Progenitor cell of endocrine pancreas (in vitro differentiated cells): Measurements from ENCODE around the gene ZFP1. TPM values are rescaled to one million over a fixed set of nuclear protein-coding genes. Genes with fewer than 3 reads are reported as not detected.
"Not testable (repeated sequence)": the region's sequence is repeated elsewhere in the genome, so short reads cannot be mapped to it uniquely, and the experiment has no call there.

ENCODE experiments used
- DNase-seq: peaks from one replicate; pipeline ENCODE4 v3.0.0; 2021; ENCODE audit warnings: low spot score; ENCODE audit not compliant: unreplicated experiment
- H3K27ac Mint-ChIP-seq: 2 replicates; pipeline ENCODE4 v1.8.0; 2021; ENCODE audit warnings: mild to moderate bottlenecking, moderate library complexity, mixed read lengths
- H3K27me3 Mint-ChIP-seq: 2 replicates; pipeline ENCODE4 v1.8.0; 2021; ENCODE audit warnings: mixed read lengths
- H3K36me3 Mint-ChIP-seq: 2 replicates; pipeline ENCODE4 v1.8.0; 2022; ENCODE audit warnings: mixed read lengths; ENCODE audit not compliant: insufficient read depth
- H3K4me1 Mint-ChIP-seq: 2 replicates; pipeline ENCODE4 v1.8.0; 2021; ENCODE audit warnings: low read depth, mixed read lengths
- H3K4me3 Mint-ChIP-seq: 2 replicates; pipeline ENCODE4 v1.8.0; 2021; ENCODE audit warnings: low read depth, mild to moderate bottlenecking, moderate library complexity, mixed read lengths
- H3K9me3 Mint-ChIP-seq: 2 replicates; pipeline ENCODE4 v1.8.0; 2021; ENCODE audit warnings: low read depth, mixed read lengths
- CTCF ChIP-seq: fragments of 200-600 bp; sonication (generic); IDR thresholded peaks from one replicate; pipeline ENCODE4 v1.5.0; 2021; ENCODE audit warnings: antibody characterized with exemption, mild to moderate bottlenecking; ENCODE audit not compliant: unreplicated experiment
- total RNA-seq: library from RNA; stranded (reverse); gene quantifications from 2 replicates; pipeline ENCODE4 v1.2.1, GENCODE V29; 2021

Gene ZFP1
- total RNA-seq, 1 donor from 2014 or later, result 17.5 TPM

- Mint-ChIP-seq H3K27ac (no peak overlapping the region), H3K27me3 (peaks cover 17% of the 10 kb centered on the region), H3K4me1 (no peaks in the 10 kb centered on the region), H3K9me3 (no peaks in the 10 kb centered on the region), H3K36me3 (no peaks in the 10 kb centered on the region), H3K4me3 (no peak overlapping the region)
- DNase-seq, result no peak
- no peak for TF ChIP-seq CTCF
Observed at GRCh38 chr16:75202069-75202590, 53.8 kb downstream of the ZFP1 start.

GRCh38 chr16:75203096-75203495, 54.8 kb downstream of the ZFP1 start:
- no peak for TF ChIP-seq CTCF
- peaks cover 11% of the 10 kb centered on the region for H3K27me3 Mint-ChIP-seq

GRCh38 chr16:75203667-75204409, 55.5 kb downstream of the ZFP1 start:
- no peaks in the 10 kb centered on the region for H3K9me3 Mint-ChIP-seq
- no peaks in the 10 kb centered on the region for H3K4me1 Mint-ChIP-seq
- no peak for DNase-seq
- peaks cover 7% of the 10 kb centered on the region for H3K27me3 Mint-ChIP-seq
- H3K36me3 Mint-ChIP-seq, result no peaks in the 10 kb centered on the region
- no peak overlapping the region for H3K27ac Mint-ChIP-seq
- no peak overlapping the region for H3K4me3 Mint-ChIP-seq
- TF ChIP-seq CTCF, result no peak

More at GRCh38 chr16:75203096-75203495, 54.8 kb downstream of the ZFP1 start:
- Mint-ChIP-seq H3K4me3 (no peak overlapping the region), H3K4me1 (no peaks in the 10 kb centered on the region), H3K27ac (no peak overlapping the region), H3K36me3 (no peaks in the 10 kb centered on the region), H3K9me3 (no peaks in the 10 kb centered on the region)
- no peak for DNase-seq

GRCh38 chr16:75204410-75204758, 56.1 kb downstream of the ZFP1 start:
- Mint-ChIP-seq H3K27ac (no peak overlapping the region), H3K4me1 (no peaks in the 10 kb centered on the region), H3K27me3 (peaks cover 7% of the 10 kb centered on the region), H3K9me3 (no peaks in the 10 kb centered on the region), H3K36me3 (no peaks in the 10 kb centered on the region), H3K4me3 (no peak overlapping the region)
- TF ChIP-seq CTCF, result no peak
- DNase-seq, result no peak

GRCh38 chr16:75204905-75205304, 56.6 kb downstream of the ZFP1 start:
- not testable (repeated sequence) for H3K27ac Mint-ChIP-seq, H3K36me3 Mint-ChIP-seq, H3K4me1 Mint-ChIP-seq, H3K27me3 Mint-ChIP-seq, DNase-seq, H3K9me3 Mint-ChIP-seq, H3K4me3 Mint-ChIP-seq

- DNase-seq, H3K4me1 Mint-ChIP-seq, H3K9me3 Mint-ChIP-seq, H3K27me3 Mint-ChIP-seq, H3K27ac Mint-ChIP-seq, H3K36me3 Mint-ChIP-seq, H3K4me3 Mint-ChIP-seq: not testable (repeated sequence)
Observed at GRCh38 chr16:75205438-75205837, 57.1 kb downstream of the ZFP1 start.

GRCh38 chr16:75205961-75206748, 57.8 kb downstream of the ZFP1 start:
- not testable (repeated sequence) for H3K27me3 Mint-ChIP-seq, H3K36me3 Mint-ChIP-seq, H3K9me3 Mint-ChIP-seq, H3K4me3 Mint-ChIP-seq, H3K4me1 Mint-ChIP-seq, DNase-seq
- H3K27ac Mint-ChIP-seq, result peak overlapping the region; percentile 56
